Stimulated activated CD4-positive, alpha-beta T cell treated with anti-CD3 and anti-CD28 coated beads, TNF-alpha, amount 100 ng/mL, for 24 hours (primary cell): ENCODE data around the gene SAT2.
"Not testable (repeated sequence)": the region's sequence is repeated elsewhere in the genome, so short reads cannot be mapped to it uniquely, and the experiment has no call there.

Experiments used
- DNase-seq, 3 experiments: peaks; one replicate each; pipeline ENCODE4 v3.0.0-alpha.2; 2020; ENCODE audit warnings: low read depth in 3 of 3

Gene SAT2

DNA sequence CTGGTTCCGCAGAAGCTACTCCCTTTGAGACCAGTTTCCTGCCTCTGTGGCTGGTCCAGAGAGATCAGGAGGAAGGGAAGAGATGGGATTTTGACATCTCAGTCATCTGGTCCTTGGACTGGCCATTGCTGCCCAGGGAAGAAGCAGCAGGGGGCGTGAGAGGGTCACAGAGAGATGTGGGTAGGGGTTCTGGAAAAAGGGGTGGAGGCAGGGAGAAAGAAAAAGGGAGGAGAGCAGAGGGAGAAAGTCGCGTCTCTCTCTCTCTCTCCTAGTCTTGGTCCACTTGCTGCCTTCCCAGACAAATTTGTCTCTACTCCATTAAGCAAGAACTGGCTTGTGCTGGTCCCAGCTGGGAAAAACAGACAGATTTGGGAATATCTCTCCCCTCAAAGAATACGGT lies 6.8 kb upstream of the SAT2 start:
- peak in 1 of 3 experiments; percentile 12 for DNase-seq

- DNase-seq = no peak
Observed at GRCh38 chr17:7633093-7633492, 5.5 kb upstream of the SAT2 start.

GRCh38 chr17:7632492-7632894 lies 4.9 kb upstream of the SAT2 start:
- DNase-seq = no peak

DNA sequence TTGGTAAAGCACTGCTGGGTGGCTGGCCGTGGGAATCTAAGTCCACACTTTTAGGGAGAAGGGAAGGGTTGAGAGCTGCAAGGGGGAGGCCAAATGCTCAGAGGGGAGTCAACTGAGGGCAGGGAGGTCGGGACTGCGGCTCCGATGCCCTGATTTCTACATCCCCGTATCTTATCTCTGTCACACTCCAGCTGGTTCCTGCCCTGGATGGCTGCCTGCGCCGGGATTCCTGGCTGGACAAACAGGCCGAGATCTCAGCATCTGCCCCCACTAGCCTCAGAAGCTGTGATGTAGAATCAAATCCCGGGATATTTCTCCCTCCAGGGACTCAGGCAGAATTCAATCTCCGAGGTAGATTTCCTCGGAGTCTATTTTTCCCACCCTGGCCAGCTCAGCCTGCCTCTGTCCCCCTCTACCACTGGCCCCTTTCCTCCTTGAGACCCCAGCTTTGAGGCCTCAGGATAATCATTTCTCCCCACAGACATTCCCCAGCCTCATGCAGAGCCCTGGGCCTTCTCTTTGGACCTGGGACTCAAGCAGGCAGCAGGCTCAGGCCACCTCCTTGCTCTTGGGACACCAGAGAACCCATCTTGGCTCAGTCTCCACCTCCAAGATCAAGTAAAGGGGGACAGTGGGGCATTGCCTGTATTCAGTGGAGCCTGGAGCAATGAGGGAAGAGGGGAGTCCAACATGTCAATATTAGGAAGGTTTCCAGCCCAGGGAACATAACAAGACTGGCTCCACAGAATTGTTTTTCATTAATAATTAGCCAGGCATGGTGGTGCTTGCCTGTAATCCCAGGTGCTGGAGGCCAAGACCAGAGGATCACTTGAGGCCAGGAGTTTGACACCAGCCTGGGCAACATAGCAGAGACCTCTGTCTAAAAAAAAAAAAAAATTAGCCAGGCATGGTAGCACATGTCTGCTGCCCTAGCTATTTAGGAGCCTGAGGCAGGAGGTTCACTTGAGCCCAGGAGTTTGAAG lies 4.1 kb upstream of the SAT2 start:
- DNase-seq = no peak

DNA sequence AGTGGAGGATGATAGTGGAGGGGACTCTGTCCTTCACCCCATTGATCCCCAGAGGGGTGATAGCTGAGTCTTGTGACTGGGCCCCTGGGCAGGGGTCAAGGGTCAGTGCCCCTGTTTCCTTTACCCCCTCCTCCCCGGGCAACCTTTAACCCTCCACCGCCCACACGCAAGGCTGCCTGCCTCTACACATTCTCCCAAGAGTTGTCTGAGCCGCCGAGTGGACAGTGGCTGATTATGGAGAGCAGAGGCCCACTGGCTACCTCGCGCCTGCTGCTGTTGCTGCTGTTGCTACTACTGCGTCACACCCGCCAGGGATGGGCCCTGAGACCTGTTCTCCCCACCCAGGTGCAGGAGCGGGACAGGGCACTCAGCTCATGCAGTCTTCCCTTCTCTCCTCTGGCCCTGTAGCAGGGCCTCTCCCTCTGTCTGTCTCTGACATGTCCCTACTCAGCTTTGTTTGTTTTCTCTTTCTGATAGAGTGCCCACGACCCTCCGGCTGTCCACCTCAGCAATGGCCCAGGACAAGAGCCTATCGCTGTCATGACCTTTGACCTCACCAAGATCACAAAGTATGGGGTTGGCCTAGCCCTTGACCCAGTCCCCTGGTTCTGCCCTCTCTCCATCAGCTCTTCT lies 2.4 kb upstream of the SAT2 start, which contains the start of gene SHBG:
Gene SHBG, plus strand, starts transcription at position 197 of the 633 bp plus-strand sequence. Its CDS starts 38 bp downstream, at position 235.
- no peak for DNase-seq

GRCh38 chr17:7626956-7627249 lies 718 bp downstream of the SAT2 start:
- DNase-seq = no peak

DNA sequence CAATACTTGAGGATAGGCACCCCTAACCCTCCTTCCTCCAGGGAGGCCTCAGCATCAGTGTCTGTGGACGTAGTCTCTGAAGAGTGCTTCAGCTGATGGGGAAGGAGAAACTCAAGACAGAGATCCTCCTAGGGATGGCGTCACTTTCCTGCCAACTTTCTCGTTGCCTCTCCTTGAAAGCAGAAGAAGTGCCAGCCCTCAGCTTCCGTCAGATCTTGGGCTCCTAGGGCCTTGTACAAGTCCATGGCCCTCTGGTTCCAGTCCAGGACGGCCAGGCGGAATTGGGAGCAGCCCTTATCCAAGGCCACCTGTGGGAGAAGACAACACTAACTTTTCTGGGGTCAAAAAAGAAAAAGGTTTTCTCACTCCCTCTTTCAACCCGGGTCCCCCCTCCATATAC lies 1.3 kb downstream of the SAT2 start:
- DNase-seq = no peak

DNA sequence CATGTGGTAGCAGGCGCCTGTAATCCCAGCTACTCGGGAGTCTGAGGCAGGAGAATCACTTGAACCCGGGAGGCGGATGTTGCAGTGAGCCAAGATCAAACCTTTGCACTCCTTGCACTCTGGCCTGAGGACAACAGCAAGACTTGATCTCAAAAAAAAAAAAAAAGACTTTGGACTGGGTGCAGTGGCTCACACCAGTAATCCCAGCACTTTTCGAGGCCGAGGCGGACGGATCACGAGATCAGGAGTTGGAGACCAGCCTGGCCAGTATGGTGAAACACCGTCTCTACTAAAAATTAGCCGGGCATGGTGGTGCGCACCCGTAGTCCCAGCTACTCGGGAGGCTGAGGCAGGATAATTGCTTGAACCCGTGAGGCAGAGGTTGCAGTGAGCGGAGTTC lies 1.9 kb downstream of the SAT2 start:
- not testable (repeated sequence) for DNase-seq

GRCh38 chr17:7623661-7624060 lies 4.0 kb downstream of the SAT2 start:
- no peak for DNase-seq

GRCh38 chr17:7620835-7621234 lies 6.8 kb downstream of the SAT2 start:
- DNase-seq = no peak

DNA sequence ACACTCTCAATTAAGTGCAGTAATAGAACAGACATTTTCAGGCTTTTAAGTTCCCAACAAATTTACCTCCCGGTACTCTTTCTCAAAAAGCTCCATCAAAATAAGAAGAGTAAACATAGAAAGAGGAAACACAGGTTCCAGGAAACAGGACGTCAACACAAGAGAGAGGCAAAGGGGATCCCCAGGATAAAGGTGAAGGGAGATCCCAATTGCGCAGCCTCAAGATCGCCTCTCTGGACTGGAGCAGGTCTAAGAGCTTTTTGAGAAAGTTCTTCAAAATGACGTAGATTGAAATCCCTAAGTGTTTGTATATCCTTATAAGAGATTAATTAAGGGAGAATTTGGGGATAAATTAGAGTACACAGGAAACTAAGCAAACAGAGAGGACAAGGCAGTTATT lies 9.0 kb downstream of the SAT2 start:
- no peak for DNase-seq

DNA sequence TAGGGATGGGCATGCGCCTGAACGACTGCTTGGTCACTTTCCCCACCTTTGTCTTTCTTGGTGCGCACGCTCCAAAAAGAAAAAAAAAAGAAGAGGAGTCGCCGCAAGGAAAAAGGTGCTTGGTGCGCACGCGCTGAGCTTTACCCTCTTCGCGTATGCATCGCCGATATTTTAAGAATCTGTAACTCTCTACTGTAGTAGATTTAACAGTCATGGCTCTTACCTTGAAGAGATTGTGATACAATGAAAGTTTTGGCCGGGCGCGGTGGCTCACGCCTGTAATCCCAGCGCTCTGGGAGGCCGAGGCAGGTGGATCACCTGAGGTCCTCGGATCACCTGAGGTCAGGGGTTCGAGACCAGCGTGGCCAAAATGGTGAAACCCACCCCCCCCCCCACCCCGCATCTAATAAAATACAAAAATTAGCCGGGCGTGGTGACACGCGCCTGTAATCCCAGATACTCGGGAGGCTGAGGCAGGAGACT lies 12.3 kb downstream of the SAT2 start:
- no peak for DNase-seq

DNA sequence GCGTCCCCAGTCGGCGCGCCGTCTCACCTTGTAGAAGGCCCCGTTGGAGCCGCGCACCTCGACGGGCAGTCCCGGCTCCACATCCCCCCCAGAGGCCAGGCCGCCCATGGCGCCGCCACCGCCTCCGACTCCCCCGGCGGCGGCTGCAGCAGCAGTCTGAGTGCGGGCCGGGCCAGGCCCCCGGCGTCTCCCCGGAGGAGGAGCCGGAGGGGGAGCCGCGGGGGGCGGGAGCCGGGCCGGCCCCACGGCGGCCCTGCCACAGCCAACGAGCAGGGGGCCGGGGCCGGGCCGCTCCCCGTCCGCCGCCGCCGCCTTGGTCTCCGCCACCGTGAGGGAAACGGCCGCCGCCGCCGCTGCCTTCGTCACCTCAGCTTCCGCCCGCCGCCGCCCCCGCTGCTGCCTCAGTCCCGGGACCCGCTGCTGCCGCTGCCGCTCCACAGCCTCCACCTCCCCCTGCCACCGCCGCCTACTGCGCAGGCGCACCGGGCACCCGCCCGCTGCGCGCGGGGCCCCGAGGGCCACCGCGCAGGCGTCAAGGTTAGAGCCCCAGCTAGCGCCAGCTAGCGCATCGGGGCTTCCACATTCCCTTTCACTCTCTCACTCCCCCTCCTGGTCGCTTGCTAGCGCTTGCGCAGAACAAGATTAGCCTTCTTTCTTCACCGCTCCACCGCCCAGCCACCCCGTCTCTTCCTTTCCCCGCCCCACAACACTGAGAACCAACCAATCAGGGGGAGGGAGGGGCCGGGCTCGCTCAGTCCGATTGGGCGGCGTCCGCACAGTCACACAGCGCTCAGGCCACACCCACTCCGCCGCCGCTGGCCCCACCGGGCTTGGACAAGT lies 13.0 kb downstream of the SAT2 start, which contains the start of gene FXR2:
Gene FXR2, minus strand, starts transcription at position 473 of the 840 bp plus-strand sequence. Its CDS starts 365 bp downstream, at position 108.
- peak; percentile 99 to 100 (median 99) for DNase-seq

- DNase-seq = no peak
Observed at GRCh38 chr17:7613769-7614424, 13.7 kb downstream of the SAT2 start.

- no peak for DNase-seq
Observed at GRCh38 chr17:7612294-7612640, 15.4 kb downstream of the SAT2 start.

DNA sequence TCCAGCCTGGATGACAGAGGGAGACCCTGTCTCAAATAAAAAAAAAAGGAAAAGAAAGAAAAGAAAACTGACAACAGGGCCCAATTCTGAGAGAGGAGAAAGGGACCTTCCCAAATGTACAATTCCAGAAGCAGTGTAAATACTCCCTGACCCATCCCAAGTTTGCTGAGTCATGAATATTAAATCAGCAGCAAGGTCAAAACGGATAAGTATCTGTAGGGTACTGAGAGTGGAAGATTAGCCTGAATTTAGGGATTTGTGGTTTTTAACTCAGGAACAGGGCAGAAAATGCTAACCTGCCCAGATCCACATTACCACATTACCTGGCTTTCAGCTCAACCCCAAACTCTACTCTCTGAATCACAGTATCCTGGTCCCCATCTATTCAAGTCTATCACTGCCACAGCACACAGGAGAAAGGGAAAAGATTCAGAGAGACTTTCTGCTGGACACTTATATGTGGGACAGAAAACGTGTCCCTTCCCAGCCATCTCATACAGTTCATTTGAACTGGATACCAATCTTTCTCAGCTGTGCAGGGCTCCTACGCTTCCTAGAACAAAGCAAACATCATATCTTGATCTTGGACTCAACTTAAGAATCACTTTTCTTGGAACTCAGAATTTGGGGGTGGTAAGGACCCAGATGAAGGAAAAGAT lies 15.9 kb downstream of the SAT2 start:
- DNase-seq = no peak

DNA sequence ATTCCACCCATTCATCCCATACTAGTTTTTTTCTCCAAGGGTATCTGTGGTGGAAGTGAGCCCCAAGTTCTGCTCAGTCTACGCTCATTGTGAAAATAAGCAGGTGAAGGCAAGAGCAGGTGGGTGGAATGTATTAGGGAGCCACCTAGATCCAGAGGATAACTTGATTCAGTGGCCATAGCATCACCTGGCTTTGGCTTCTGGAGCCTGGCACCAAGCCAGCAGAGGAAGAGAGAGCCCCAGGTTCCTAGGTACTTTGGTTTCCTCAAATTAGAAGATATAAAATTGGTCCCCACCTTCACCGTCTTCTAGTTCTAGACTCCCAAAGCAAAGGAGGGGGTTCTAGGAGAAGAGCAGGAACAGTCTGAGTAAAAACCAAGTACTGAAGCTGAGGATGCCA lies 17.0 kb downstream of the SAT2 start:
- no peak for DNase-seq

DNA sequence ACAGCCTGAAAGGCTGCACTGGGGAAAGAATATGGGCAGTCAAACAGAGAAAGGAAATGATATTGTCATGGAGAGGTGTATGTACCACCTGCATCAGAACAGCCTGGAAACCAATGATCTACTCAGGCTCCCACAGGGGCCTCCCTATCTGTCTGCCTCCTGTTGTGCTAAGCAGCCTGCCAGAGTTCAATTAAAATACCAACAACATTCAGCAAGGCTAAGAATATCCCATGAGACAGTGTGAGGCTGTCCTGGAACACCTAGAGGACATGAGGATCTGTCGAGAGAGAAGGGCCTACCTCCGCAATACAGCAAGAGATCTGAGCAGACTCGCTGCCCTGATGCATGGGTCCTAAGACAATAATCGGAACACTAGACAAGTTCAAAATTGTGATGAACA lies 21.3 kb downstream of the SAT2 start:
- DNase-seq = no peak

GRCh38 chr17:7597561-7597960 lies 30.1 kb downstream of the SAT2 start:
- not testable (repeated sequence) for DNase-seq

GRCh38 chr17:7593296-7593695 lies 34.3 kb downstream of the SAT2 start:
- no peak for DNase-seq

DNA sequence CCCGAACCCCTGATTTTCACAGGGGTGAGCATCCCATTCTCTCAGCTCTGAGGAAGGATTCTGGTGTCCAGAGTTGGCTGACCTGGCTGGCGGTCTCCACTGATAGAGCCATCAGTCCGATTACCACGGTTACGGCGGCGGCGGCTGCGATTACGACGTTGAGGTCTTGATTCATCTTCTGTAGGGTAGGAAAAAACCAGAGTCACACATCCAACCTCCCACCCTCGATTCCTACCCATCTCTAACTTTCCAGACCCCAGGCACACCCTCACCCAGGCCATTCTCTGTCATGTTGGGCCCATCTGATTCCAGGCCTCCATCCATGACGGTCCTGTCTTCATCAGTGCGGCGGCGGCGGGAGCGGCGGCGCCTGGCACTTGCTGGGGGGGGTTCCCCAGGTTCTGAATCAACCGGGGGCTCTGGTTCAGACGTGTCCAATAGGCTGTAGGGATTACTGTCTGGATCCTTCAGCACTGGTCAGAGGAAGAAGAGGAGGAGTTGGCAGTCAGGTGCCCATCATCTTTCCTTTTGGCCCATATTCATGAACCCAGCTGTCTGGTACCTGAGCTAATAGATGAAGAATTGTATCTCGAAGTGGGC lies 35.1 kb downstream of the SAT2 start:
- DNase-seq = no peak
